ENCODE measurements around the gene SNX14.
A peak's percentile ranks its signal among the peaks of the same experiment; 100 is the strongest.
"Not testable (repeated sequence)": the region's sequence is repeated elsewhere in the genome, so short reads cannot be mapped to it uniquely, and the experiment has no call there.

SNX14 gene

GRCh38 chr6:85593438-85594196 is at the start of gene SNX14:
SNX14 (minus strand) TSS chr6:85593858; CDS start chr6:85593718, 140 bp downstream.
- DNase-seq (ENCODE audit: low read depth, low spot score) = peak; percentile 39

- DNase-seq (ENCODE audit: low read depth, low spot score) = peak; percentile 96
Measured at GRCh38 chr6:85642774-85643536, 49.3 kb upstream of the SNX14 start, which contains the start of gene SYNCRIP. SYNCRIP (minus strand) TSS chr6:85642886; CDS start chr6:85641439, 1,447 bp downstream.

GRCh38 chr6:85641897-85642773 is 48.5 kb upstream of the SNX14 start:
- DNase-seq (ENCODE audit: low read depth, low spot score) = peak; percentile 42

DNA sequence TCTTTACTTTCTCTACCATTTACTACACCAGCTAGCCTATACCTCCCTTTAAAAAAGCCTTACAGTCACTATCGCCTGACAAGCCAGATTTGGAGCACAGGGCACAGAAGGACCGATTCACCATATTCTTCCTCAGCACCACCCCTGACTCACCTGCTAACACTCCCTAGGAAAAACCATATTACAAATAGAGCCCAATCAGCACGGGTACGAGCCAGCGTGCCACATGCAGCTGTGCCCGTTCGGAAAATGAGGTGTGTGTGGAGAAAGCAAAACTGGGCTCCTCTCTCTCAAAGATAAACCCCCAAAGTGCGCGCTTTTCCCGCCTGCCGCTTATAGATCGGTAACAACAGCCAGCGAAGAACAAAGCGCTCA is 47.9 kb upstream of the SNX14 start:
- no peak for DNase-seq (ENCODE audit: low read depth, low spot score)

DNA sequence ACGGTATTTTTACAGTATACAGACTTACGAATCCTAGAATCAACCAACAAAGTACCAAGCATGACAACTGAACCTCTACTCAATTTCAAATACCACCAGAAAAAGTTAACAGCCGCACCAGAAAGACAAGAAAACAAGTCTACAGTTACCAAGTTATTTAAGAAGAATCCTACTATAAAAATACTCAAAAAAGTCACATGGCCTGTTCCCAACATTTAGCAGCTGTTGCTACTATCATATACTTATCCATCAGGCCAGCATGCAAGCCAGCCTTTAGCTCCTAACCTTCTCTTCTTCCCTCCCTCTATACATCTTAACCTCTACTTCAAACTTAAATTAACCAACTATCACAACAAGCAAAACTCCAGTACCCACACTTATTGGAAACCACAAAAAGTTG is 47.2 kb upstream of the SNX14 start:
- no peak for DNase-seq (ENCODE audit: low read depth, low spot score)

DNA sequence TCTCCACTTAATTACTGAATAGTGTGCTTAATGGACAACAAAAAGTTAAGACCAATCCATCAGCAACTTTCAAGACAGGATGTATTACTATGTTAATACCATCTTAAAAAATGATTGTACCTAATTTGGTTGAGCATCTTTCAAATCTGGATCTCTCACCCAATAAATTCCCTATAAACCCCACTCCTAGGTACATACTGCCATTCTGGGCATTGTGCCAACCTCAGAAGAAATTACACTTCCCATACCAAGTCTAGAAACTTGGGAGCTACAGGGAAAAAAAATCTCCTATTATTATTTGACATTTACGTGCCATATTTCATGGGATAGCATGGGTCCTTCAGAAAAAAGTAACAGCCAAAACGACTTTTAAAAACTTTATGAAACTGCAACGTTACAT is 43.9 kb upstream of the SNX14 start:
- DNase-seq (ENCODE audit: low read depth, low spot score) = no peak

- no peak for DNase-seq (ENCODE audit: low read depth, low spot score)
Measured at GRCh38 chr6:85632164-85632942, 38.7 kb upstream of the SNX14 start.

GRCh38 chr6:85631117-85631516 is 37.5 kb upstream of the SNX14 start:
- DNase-seq (ENCODE audit: low read depth, low spot score) = not testable (repeated sequence)

- DNase-seq (ENCODE audit: low read depth, low spot score) = no peak
Measured at GRCh38 chr6:85628353-85628752, 34.7 kb upstream of the SNX14 start.

DNA sequence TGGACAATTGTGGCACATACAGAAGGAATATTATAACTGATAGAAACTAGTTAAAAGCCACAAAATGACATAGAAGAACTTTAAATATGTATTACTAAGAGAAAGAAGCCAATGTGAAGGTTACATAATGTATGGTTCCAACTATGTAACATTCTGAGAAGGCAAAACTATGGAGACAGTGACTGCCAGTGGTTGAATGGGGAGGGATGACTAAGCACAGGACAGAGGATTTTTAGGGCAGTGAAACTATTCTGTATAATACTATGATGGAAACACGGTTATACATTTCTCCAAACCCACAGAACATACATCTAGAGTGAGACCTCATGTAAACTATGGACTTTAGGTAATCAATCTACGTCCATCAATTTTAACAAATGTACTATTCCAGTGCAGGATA is 26.6 kb upstream of the SNX14 start:
- DNase-seq (ENCODE audit: low read depth, low spot score) = no peak

DNA sequence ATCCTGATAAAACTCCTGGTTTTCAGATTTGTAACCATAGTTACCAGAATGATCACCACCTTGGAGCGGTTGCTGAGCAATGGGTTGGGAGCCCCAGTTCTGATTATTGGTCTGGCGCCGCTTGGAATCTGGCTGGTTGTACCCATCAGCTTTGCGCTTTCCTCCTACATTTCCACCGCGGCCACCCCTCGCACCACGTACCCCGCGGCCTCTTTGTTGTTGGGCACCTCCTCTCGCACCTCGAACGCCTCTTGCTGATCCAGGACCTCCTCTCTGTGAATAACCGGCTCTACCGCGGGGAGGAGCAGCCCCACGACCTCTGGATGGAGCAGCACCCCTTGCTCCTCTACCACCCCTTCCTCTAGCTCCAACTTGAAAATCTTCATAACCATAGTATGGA is 21.1 kb upstream of the SNX14 start:
- DNase-seq (ENCODE audit: low read depth, low spot score) = no peak

GRCh38 chr6:85612690-85613474 is 19.2 kb upstream of the SNX14 start:
- no peak for DNase-seq (ENCODE audit: low read depth, low spot score)

DNA sequence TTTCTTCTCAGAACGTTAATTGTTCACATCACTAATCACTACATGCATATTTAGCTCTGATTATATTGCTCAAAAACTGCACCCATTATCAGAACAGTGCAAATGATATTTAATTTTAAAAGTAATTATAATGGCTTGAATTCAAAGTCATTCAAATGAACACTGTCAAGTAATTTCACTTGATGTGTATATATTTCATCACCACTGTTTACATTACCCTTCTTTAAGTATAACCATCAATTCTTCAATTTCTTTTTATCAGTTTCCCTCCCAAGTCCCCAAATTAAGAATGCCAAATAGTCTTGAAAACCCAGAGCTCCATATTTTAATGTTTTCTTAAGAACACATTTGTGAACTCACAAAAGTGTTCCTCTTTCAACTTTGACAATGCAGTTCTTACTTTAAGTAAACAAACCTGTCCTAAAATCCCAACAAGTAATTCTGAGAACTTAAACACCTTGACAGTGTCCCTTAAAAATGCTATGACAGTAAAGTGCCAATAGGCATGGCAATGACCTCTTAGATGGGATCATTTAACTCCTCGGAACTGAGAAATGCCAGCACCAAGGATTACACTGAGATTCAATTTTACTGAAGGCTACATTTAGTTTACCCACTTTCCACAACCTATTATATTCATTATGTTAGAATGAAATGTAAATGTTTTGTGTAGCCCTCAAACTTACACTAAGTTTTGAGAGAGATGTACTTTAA is 16.7 kb upstream of the SNX14 start:
- DNase-seq (ENCODE audit: low read depth, low spot score) = no peak

DNA sequence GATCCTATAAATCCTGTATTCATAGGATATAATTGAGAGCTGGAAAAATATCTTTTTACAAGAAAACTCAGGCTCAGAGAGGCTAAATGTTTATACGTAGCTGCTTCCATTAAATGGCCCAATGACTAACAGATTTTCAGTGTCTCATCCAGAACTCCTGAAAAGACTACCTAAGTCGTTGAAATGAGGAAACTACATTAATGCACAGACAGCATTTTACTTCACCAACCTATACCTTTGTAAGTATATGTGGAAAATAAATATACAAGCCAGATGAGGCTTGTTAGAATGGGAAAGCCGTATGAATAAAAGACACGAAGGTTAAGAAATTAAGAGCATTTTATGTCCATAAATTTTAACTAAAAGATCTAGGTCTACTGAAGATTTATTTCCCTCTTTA is 8.4 kb upstream of the SNX14 start:
- no peak for DNase-seq (ENCODE audit: low read depth, low spot score)

GRCh38 chr6:85600713-85601313 is 7.2 kb upstream of the SNX14 start:
- no peak for DNase-seq (ENCODE audit: low read depth, low spot score)

GRCh38 chr6:85594197-85594930 is 706 bp upstream of the SNX14 start:
- DNase-seq (ENCODE audit: low read depth, low spot score) = no peak

- no peak for DNase-seq (ENCODE audit: low read depth, low spot score)
Measured at GRCh38 chr6:85592033-85592432, 1.6 kb downstream of the SNX14 start.

- DNase-seq (ENCODE audit: low read depth, low spot score) = no peak
Measured at GRCh38 chr6:85591207-85591606, 2.5 kb downstream of the SNX14 start.

DNA sequence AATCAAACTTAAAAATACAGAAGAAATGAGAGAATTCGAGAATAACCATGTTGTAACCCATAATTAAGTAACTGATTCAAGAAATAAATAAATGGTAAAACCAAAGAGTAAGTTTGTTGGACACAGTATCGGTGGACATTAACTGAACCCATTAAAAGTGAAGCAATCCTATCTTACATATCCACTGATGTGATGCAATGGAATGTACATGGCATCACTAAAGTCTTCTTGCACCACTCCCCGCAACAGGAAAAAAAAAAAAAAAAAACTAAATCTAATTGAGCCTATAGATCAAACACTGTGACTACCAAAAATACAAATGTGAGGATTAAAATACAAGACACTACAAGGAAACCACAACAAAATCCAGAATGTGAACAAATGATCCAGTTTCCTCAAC is 7.9 kb downstream of the SNX14 start:
- DNase-seq (ENCODE audit: low read depth, low spot score) = no peak

Data from activated CD4-positive, CD25-positive, alpha-beta regulatory T cell treated with anti-CD3 and anti-CD28 coated beads, Interleukin-2, amount 50 U/mL, for 16 hours (primary cell).